HG03097 (cell line): Measurements from ENCODE around the gene ACR.
"Not testable (repeated sequence)": the region's sequence is repeated elsewhere in the genome, so short reads cannot be mapped to it uniquely, and the experiment has no call there.

Source experiments
- ATAC-seq: cut with Tn5 transposase; IDR thresholded peaks from one replicate; pipeline ENCODE4 v1.9.1; 2021; ENCODE audit not compliant: unreplicated experiment, low FRiP score

The ACR gene

GRCh38 chr22:50730941-50731661, 6.9 kb upstream of the ACR start:
- no peak for ATAC-seq

GRCh38 chr22:50731811-50732624, 6.0 kb upstream of the ACR start:
- no peak for ATAC-seq

GRCh38 chr22:50732681-50733080, 5.3 kb upstream of the ACR start:
- no peak for ATAC-seq

DNA sequence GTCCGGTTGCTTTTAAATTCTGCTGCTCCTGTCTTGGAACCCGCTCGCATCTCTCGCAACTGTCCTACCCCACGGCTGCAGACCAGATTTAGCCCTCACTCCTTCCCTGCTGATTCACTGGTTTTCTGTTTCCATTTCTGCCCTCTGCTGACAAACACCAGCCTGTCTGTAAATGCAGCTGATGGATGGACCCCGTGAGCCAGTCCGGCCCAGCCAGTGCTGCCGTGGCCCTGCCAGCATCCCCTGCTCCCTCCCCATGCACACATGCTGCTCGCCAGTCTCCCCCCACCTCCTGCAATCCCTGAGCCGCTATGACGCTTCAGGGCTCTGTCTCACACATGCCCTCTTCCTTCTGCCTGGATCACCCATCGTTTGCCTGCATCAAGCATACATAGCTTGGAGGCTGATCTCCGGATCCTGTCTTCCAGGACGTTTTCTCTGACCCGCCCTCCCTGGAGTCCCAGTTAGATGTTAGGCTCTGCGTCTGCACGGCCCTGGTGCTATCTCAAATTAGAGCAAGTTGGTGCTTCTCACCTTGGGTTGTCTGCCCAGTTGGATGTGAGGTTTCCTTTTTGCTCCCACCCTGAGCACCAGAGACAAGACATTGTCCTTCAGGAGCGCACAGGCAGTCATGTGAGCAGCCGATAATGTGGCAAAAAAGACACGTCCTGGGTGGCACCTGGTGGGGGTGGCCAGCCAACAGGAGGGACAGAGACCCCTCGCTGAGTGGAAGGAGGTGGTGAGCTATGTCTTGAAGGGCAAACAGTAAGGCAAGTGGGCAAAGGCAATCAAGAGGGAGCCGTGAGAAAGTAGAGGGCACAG, 4.3 kb upstream of the ACR start:
- no peak for ATAC-seq

- ATAC-seq: no peak
Measured at GRCh38 chr22:50734343-50734771, 3.6 kb upstream of the ACR start.

GRCh38 chr22:50734986-50735738, 2.8 kb upstream of the ACR start:
- no peak for ATAC-seq

DNA sequence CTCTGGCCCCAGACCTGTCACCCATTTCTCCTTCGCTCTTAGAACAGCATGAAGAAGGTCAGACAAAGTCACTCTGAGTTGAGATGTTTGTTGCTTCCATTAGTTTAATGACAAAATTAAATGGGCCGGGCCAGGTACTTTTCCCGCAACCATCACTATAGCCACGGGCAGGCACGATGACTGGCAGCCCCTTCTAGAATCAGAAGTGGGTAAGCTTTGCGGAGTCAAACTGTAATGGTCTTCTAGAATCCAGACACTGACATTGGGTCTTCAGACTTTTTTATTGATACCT, 2.3 kb upstream of the ACR start:
- no peak for ATAC-seq

- ATAC-seq: no peak
Measured at GRCh38 chr22:50738649-50739227, 734 bp downstream of the ACR start.

GRCh38 chr22:50739279-50739691, 1.3 kb downstream of the ACR start:
- ATAC-seq: no peak

DNA sequence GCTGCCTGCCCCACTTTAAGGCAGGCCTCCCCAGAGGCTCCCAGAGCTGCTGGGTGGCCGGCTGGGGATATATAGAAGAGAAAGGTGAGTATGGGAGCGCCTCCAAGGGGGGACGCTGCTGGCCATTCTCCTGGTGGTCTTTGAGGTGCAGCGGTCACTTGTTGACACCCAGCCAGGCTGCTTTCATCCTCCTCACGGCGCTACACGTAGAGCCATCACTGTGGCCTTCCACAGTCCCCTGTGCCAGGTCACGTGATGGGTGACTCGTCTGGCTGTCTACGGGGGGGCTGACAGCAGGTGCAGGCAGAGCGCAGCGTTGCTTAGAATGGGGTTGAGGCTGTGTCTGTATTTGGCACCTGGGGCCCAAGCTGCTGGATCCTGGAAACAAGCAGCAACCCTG, 1.9 kb downstream of the ACR start:
- no peak for ATAC-seq

DNA sequence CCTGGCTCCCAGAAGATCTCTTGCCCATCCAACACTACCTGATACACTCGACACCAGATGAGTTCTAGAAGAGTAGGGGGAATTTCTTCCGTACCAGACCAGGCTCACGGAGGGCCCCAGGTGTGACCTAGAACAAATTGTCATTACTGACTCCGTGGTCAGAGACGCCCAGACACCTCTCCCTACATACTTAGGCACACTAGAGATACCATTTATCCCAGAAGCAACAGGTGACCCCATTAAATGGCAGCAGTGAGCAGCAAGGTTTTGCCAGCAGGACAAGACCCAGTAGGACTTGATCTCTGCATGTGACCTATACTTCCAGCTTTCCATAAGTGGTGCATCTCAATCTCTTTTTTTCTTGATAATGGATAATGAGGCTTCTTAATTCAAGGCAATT, 2.7 kb downstream of the ACR start:
- ATAC-seq: not testable (repeated sequence)

GRCh38 chr22:50744424-50744823, 6.4 kb downstream of the ACR start:
- not testable (repeated sequence) for ATAC-seq

DNA sequence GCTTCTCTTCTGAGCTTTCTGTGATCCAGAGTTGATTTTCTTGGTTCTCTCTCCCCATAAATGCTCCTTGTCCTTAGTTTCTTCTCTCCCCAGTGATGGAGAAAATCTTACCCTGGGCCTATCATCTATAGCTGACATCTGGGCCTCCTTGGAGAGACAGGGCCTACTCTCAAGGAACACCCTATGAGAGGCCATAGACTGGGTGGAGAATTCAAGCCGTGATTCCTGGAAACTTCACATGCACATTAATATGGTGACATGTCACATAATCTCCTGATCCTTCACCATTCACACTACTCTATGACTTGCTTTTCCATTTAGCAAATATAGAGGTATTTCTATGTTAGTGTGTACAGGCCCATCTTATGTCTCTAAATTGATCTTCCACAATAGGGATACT, 9.5 kb downstream of the ACR start:
- not testable (repeated sequence) for ATAC-seq

- ATAC-seq: not testable (repeated sequence)
Measured at GRCh38 chr22:50748630-50749029, 10.6 kb downstream of the ACR start.

GRCh38 chr22:50749302-50750074, 11.5 kb downstream of the ACR start:
- ATAC-seq: not testable (repeated sequence)

- not testable (repeated sequence) for ATAC-seq
Measured at GRCh38 chr22:50755251-50755650, 17.2 kb downstream of the ACR start.

GRCh38 chr22:50756406-50756805, 18.4 kb downstream of the ACR start:
- ATAC-seq: not testable (repeated sequence)

DNA sequence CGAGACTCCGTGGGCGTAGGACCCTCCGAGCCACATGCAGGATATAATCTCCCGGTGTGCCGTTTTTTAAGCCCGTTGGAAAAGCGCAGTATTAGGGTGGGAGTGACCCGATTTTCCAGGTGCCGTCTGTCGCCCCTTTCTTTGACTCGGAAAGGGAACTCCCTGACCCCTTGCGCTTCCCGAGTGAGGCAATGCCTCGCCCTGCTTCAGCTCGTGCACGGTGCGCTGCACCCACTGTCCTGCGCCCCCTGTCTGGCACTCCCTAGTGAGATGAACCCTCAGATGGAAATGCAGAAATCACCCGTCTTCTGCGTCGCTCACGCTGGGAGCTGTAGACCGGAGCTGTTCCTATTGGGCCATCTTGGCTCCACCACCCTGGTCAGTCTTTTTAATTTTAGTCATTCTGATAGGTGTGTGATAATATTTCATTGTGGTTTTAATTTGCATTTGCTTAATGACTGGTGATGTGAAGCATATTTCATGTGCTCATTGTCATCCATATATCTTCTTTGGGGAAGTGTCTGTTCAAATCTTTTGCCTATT, 19.0 kb downstream of the ACR start:
- not testable (repeated sequence) for ATAC-seq
